ENCODE results near the gene CRKL.

GRCh38 chr22:20996598-20997535 is 79.7 kb downstream of the CRKL start:
- TF ChIP-seq, protein P1, sequence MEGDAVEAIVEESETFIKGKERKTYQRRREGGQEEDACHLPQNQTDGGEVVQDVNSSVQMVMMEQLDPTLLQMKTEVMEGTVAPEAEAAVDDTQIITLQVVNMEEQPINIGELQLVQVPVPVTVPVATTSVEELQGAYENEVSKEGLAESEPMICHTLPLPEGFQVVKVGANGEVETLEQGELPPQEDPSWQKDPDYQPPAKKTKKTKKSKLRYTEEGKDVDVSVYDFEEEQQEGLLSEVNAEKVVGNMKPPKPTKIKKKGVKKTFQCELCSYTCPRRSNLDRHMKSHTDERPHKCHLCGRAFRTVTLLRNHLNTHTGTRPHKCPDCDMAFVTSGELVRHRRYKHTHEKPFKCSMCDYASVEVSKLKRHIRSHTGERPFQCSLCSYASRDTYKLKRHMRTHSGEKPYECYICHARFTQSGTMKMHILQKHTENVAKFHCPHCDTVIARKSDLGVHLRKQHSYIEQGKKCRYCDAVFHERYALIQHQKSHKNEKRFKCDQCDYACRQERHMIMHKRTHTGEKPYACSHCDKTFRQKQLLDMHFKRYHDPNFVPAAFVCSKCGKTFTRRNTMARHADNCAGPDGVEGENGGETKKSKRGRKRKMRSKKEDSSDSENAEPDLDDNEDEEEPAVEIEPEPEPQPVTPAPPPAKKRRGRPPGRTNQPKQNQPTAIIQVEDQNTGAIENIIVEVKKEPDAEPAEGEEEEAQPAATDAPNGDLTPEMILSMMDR (IDR thresholded peaks at IDR 0.05) = no peak
- TF ChIP-seq POLR2A (IDR thresholded peaks at IDR 0.05) = no peak

Measured in esophagus squamous epithelium (tissue), 4 donors.